HEK293 (cell line): ENCODE measurements around the gene POLR2H.

ENCODE experiments used
- EGR2 ChIP-seq: fragments of 450-650 bp; formaldehyde crosslinking; IDR thresholded peaks from 2 replicates; pipeline ENCODE4 v1.5.1; 2016; ENCODE audit warnings: low read depth, missing biosample characterization, missing genetic modification characterization
- GLIS1 ChIP-seq: fragments of 450-650 bp; formaldehyde crosslinking; IDR thresholded peaks from 2 replicates; pipeline ENCODE4 v1.5.1; 2016; ENCODE audit warnings: missing biosample characterization, missing genetic modification characterization
- HOXD13 ChIP-seq: sonication (generic); formaldehyde crosslinking; IDR thresholded peaks from 2 replicates; pipeline ENCODE4 v1.8.0; 2022; ENCODE audit warnings: missing genetic modification reagents, borderline replicate concordance
- KLF16 ChIP-seq: fragments of 450-650 bp; formaldehyde crosslinking; IDR thresholded peaks from 2 replicates; pipeline ENCODE4 v1.5.1; 2017; ENCODE audit warnings: missing biosample characterization, missing genetic modification characterization
- MYNN ChIP-seq: fragments of 450-650 bp; formaldehyde crosslinking; IDR thresholded peaks from 2 replicates; pipeline ENCODE4 v1.5.1; 2016; ENCODE audit warnings: missing biosample characterization, missing genetic modification characterization, borderline replicate concordance
- SCRT2 ChIP-seq: fragments of 450-650 bp; formaldehyde crosslinking; IDR thresholded peaks from 2 replicates; pipeline ENCODE4 v1.5.1; 2016; ENCODE audit warnings: missing biosample characterization, missing genetic modification characterization
- SP2 ChIP-seq: fragments of 450-650 bp; formaldehyde crosslinking; IDR thresholded peaks from 2 replicates; pipeline ENCODE4 v1.5.1; 2016; ENCODE audit warnings: missing biosample characterization, missing genetic modification characterization
- SP7 ChIP-seq: fragments of 450-650 bp; formaldehyde crosslinking; IDR thresholded peaks from 2 replicates; pipeline ENCODE4 v1.5.1; 2016; ENCODE audit warnings: missing biosample characterization, missing genetic modification characterization
- ZBTB20 ChIP-seq: fragments of 450-650 bp; formaldehyde crosslinking; IDR thresholded peaks from 2 replicates; pipeline ENCODE4 v1.5.1; 2016; ENCODE audit warnings: missing biosample characterization, missing genetic modification characterization
- ZFHX2 ChIP-seq: fragments of 450-650 bp; formaldehyde crosslinking; conservative IDR thresholded peaks from 2 replicates; pipeline ENCODE4 v1.5.1; 2016; ENCODE audit warnings: missing biosample characterization, missing genetic modification characterization
- ZFP37 ChIP-seq: fragments of 450-650 bp; formaldehyde crosslinking; IDR thresholded peaks from 2 replicates; pipeline ENCODE4 v1.5.1; 2016; ENCODE audit warnings: missing biosample characterization, missing genetic modification characterization
- ZNF10 ChIP-seq: fragments of 450-650 bp; formaldehyde crosslinking; IDR thresholded peaks from 2 replicates; pipeline ENCODE4 v1.5.1; 2017; ENCODE audit warnings: missing biosample characterization, missing genetic modification characterization
- ZNF132 ChIP-seq: fragments of 450-650 bp; formaldehyde crosslinking; IDR thresholded peaks from 2 replicates; pipeline ENCODE4 v1.5.1; 2017; ENCODE audit warnings: missing biosample characterization, missing genetic modification characterization, borderline replicate concordance
- ZNF16 ChIP-seq: fragments of 450-650 bp; formaldehyde crosslinking; IDR thresholded peaks from 2 replicates; pipeline ENCODE4 v1.5.1; 2016; ENCODE audit warnings: low read depth, missing biosample characterization, missing genetic modification characterization
- ZNF211 ChIP-seq: fragments of 450-650 bp; formaldehyde crosslinking; IDR thresholded peaks from 2 replicates; pipeline ENCODE4 v1.5.1; 2016; ENCODE audit warnings: low read depth, missing biosample characterization, missing genetic modification characterization
- ZNF366 ChIP-seq: fragments of 450-650 bp; formaldehyde crosslinking; conservative IDR thresholded peaks from 2 replicates; pipeline ENCODE4 v1.5.1; 2016; ENCODE audit warnings: missing biosample characterization, missing genetic modification characterization
- ZNF423 ChIP-seq: fragments of 450-650 bp; formaldehyde crosslinking; IDR thresholded peaks from 2 replicates; pipeline ENCODE4 v1.5.1; 2016; ENCODE audit warnings: missing biosample characterization, missing genetic modification characterization
- ZNF501 ChIP-seq: fragments of 450-650 bp; formaldehyde crosslinking; IDR thresholded peaks from 2 replicates; pipeline ENCODE4 v1.5.1; 2016; ENCODE audit warnings: missing biosample characterization, missing genetic modification characterization
- ZNF600 ChIP-seq: fragments of 450-650 bp; formaldehyde crosslinking; IDR thresholded peaks from 2 replicates; pipeline ENCODE4 v1.5.1; 2016; ENCODE audit warnings: missing biosample characterization, missing genetic modification characterization
- ZNF629 ChIP-seq: fragments of 450-650 bp; formaldehyde crosslinking; IDR thresholded peaks from 2 replicates; pipeline ENCODE4 v1.5.1; 2017; ENCODE audit warnings: missing biosample characterization, missing genetic modification characterization
- ZNF660 ChIP-seq: fragments of 450-650 bp; IDR thresholded peaks from 2 replicates; pipeline ENCODE4 v1.5.1; 2018; ENCODE audit warnings: missing biosample characterization, mild to moderate bottlenecking, missing genetic modification characterization
- ZNF768 ChIP-seq: fragments of 450-650 bp; formaldehyde crosslinking; IDR thresholded peaks from 2 replicates; pipeline ENCODE4 v1.5.1; 2018; ENCODE audit warnings: missing biosample characterization, mild to moderate bottlenecking, missing genetic modification characterization
- ZNF792 ChIP-seq: fragments of 450-650 bp; formaldehyde crosslinking; IDR thresholded peaks from 2 replicates; pipeline ENCODE4 v1.5.1; 2016; ENCODE audit warnings: missing biosample characterization, missing genetic modification characterization
- TF ChIP-seq, protein P1 (sequence below): fragments of 450-650 bp; formaldehyde crosslinking; optimal IDR thresholded peaks from 2 replicates; pipeline ENCODE3; 2016; ENCODE audit warnings: missing biosample characterization, mild to moderate bottlenecking, missing genetic modification characterization
- TF ChIP-seq, protein P2 (sequence below): fragments of 450-650 bp; formaldehyde crosslinking; IDR thresholded peaks from 2 replicates; pipeline ENCODE4 v1.5.1; 2016; ENCODE audit warnings: missing biosample characterization, missing genetic modification characterization, borderline replicate concordance
- TF ChIP-seq, protein P3 (sequence below): fragments of 450-650 bp; formaldehyde crosslinking; IDR thresholded peaks from 2 replicates; pipeline ENCODE4 v1.5.1; 2017; ENCODE audit warnings: missing biosample characterization, missing genetic modification characterization
- TF ChIP-seq, protein P4 (sequence below): fragments of 450-650 bp; formaldehyde crosslinking; IDR thresholded peaks from 2 replicates; pipeline ENCODE4 v1.5.1; 2017; ENCODE audit warnings: missing biosample characterization, missing genetic modification characterization
- TF ChIP-seq, protein P5 (sequence below): fragments of 450-650 bp; formaldehyde crosslinking; IDR thresholded peaks from 2 replicates; pipeline ENCODE4 v1.5.1; 2016; ENCODE audit warnings: missing biosample characterization, missing genetic modification characterization

Gene POLR2H

DNA sequence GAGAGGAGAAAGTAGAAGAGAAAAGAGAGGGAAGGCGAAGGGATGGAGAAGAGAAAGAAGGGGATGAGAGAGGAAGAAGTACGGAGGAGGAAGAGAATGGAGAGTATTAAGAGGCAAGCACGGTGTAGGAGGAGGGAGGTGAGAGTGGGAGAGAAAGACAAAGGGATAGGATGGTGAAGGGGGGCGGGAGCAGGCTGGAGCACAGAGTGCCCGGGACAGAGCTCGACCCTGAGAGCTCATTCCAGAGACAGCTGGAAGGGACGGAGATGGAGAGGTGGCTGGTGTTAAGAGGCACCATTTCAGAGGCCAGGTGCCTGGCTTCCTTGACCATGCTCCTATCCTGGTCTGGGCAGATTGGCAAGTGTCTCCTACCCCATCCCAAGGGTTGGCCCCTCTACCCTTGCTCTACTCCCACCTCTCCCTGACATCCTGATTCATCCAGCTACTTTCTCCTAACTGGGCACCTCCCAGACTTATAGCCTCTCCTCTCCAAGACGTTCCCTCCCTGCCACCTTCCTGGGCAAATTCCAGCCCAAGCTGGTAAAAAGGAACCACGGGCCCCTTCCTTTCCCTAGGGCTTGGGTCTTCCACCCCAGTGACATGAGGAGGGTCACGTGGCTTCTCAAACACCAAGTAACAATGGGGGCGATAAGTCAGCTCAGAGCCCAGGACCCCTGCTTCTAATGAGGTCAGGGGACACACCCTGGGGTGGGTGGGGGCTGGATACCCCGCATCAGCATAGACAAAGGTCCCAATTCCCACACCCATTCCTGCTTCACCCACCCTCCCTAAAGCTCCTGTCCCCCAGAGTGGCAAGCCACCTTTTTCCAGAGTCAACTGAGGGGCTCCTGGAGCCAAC, 1.2 kb upstream of the POLR2H start (continued):
- TF ChIP-seq, protein P1, sequence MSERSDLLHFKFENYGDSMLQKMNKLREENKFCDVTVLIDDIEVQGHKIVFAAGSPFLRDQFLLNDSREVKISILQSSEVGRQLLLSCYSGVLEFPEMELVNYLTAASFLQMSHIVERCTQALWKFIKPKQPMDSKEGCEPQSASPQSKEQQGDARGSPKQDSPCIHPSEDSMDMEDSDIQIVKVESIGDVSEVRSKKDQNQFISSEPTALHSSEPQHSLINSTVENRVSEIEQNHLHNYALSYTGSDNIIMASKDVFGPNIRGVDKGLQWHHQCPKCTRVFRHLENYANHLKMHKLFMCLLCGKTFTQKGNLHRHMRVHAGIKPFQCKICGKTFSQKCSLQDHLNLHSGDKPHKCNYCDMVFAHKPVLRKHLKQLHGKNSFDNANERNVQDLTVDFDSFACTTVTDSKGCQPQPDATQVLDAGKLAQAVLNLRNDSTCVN (tag by site-specific recombination), result no peak
- TF ChIP-seq, protein P2, sequence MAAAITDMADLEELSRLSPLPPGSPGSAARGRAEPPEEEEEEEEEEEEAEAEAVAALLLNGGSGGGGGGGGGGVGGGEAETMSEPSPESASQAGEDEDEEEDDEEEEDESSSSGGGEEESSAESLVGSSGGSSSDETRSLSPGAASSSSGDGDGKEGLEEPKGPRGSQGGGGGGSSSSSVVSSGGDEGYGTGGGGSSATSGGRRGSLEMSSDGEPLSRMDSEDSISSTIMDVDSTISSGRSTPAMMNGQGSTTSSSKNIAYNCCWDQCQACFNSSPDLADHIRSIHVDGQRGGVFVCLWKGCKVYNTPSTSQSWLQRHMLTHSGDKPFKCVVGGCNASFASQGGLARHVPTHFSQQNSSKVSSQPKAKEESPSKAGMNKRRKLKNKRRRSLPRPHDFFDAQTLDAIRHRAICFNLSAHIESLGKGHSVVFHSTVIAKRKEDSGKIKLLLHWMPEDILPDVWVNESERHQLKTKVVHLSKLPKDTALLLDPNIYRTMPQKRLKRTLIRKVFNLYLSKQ, result no peak
- no peak for TF ChIP-seq MYNN
- TF ChIP-seq ZFP37 (tag by site-specific recombination), result no peak
- no peak for TF ChIP-seq ZNF211 (tag by site-specific recombination)
- TF ChIP-seq ZNF423, result no peak
- no peak for TF ChIP-seq ZNF10 (tag by site-specific recombination)
- TF ChIP-seq EGR2 (tag by site-specific recombination), result peak; percentile 95
- TF ChIP-seq, protein P3, sequence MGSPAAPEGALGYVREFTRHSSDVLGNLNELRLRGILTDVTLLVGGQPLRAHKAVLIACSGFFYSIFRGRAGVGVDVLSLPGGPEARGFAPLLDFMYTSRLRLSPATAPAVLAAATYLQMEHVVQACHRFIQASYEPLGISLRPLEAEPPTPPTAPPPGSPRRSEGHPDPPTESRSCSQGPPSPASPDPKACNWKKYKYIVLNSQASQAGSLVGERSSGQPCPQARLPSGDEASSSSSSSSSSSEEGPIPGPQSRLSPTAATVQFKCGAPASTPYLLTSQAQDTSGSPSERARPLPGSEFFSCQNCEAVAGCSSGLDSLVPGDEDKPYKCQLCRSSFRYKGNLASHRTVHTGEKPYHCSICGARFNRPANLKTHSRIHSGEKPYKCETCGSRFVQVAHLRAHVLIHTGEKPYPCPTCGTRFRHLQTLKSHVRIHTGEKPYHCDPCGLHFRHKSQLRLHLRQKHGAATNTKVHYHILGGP (tag by site-specific recombination), result no peak
- TF ChIP-seq, protein P4, sequence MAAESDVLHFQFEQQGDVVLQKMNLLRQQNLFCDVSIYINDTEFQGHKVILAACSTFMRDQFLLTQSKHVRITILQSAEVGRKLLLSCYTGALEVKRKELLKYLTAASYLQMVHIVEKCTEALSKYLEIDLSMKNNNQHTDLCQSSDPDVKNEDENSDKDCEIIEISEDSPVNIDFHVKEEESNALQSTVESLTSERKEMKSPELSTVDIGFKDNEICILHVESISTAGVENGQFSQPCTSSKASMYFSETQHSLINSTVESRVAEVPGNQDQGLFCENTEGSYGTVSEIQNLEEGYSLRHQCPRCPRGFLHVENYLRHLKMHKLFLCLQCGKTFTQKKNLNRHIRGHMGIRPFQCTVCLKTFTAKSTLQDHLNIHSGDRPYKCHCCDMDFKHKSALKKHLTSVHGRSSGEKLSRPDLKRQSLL (tag by site-specific recombination), result no peak; the same call in 1 of the 2 replicates
- no peak for TF ChIP-seq SP7 (tag by site-specific recombination)
- TF ChIP-seq HOXD13, result no peak
- no peak for TF ChIP-seq ZNF660 (tag by site-specific recombination)
- TF ChIP-seq ZNF792 (tag by site-specific recombination), result no peak
- 0 out of 2 replicates have a peak, but pooled peaks have one; percentile 8 for TF ChIP-seq ZNF600 (tag by site-specific recombination)
- peak; percentile 34; the same call in 1 of the 2 replicates for TF ChIP-seq SP2 (tag by site-specific recombination)
- TF ChIP-seq ZNF768 (tag by site-specific recombination), result no peak
- TF ChIP-seq KLF16 (tag by site-specific recombination), result no peak
- TF ChIP-seq ZBTB20 (tag by site-specific recombination), result no peak
- TF ChIP-seq ZNF366 (tag by site-specific recombination), result peak; percentile 71
- TF ChIP-seq ZFHX2 (tag by site-specific recombination), result peak; percentile 90
- TF ChIP-seq ZNF132 (tag by site-specific recombination), result no peak
- no peak for TF ChIP-seq SCRT2 (tag by site-specific recombination)
- no peak for TF ChIP-seq GLIS1 (tag by site-specific recombination)
- TF ChIP-seq, protein P5, sequence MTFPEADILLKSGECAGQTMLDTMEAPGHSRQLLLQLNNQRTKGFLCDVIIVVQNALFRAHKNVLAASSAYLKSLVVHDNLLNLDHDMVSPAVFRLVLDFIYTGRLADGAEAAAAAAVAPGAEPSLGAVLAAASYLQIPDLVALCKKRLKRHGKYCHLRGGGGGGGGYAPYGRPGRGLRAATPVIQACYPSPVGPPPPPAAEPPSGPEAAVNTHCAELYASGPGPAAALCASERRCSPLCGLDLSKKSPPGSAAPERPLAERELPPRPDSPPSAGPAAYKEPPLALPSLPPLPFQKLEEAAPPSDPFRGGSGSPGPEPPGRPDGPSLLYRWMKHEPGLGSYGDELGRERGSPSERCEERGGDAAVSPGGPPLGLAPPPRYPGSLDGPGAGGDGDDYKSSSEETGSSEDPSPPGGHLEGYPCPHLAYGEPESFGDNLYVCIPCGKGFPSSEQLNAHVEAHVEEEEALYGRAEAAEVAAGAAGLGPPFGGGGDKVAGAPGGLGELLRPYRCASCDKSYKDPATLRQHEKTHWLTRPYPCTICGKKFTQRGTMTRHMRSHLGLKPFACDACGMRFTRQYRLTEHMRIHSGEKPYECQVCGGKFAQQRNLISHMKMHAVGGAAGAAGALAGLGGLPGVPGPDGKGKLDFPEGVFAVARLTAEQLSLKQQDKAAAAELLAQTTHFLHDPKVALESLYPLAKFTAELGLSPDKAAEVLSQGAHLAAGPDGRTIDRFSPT, result 0 out of 2 replicates have a peak, but pooled peaks have one; percentile 24
- TF ChIP-seq ZNF501 (tag by site-specific recombination), result no peak
- TF ChIP-seq ZNF16 (tag by site-specific recombination), result no peak
- TF ChIP-seq ZNF629 (tag by site-specific recombination), result no peak
